ENCODE measurements around the gene ANKRD39.
"Not testable (repeated sequence)": the region's sequence is repeated elsewhere in the genome, so short reads cannot be mapped to it uniquely, and the experiment has no call there.

Gene ANKRD39

GRCh38 chr2:96857667-96858372 is at the start of gene ANKRD39:
Gene ANKRD39 (minus strand): TSS chr2:96858016. CDS start chr2:96857987, 29 bp downstream.
- peak; percentile 95 to 96 for DNase-seq (ENCODE audit: low read depth in 2 of 2)

- DNase-seq (ENCODE audit: low read depth in 2 of 2): peak; percentile 45 to 46
Measured at GRCh38 chr2:96906729-96907114, 48.9 kb upstream of the ANKRD39 start.

GRCh38 chr2:96903815-96904214 is 46.0 kb upstream of the ANKRD39 start:
- no peak for DNase-seq (ENCODE audit: low read depth in 2 of 2)

GRCh38 chr2:96903318-96903717 is 45.5 kb upstream of the ANKRD39 start:
- DNase-seq (ENCODE audit: low read depth in 2 of 2): no peak

- DNase-seq (ENCODE audit: low read depth in 2 of 2): no peak
Measured at GRCh38 chr2:96900237-96900636, 42.4 kb upstream of the ANKRD39 start.

GRCh38 chr2:96899413-96899741 is 41.6 kb upstream of the ANKRD39 start:
- DNase-seq (ENCODE audit: low read depth in 2 of 2): no peak

GRCh38 chr2:96898641-96899412 is 41.0 kb upstream of the ANKRD39 start:
- no peak for DNase-seq (ENCODE audit: low read depth in 2 of 2)

GRCh38 chr2:96898135-96898505 is 40.3 kb upstream of the ANKRD39 start:
- DNase-seq (ENCODE audit: low read depth in 2 of 2): no peak

GRCh38 chr2:96897491-96898134 is 39.8 kb upstream of the ANKRD39 start:
- no peak for DNase-seq (ENCODE audit: low read depth in 2 of 2)

- no peak for DNase-seq (ENCODE audit: low read depth in 2 of 2)
Measured at GRCh38 chr2:96895746-96896651, 38.2 kb upstream of the ANKRD39 start.

GRCh38 chr2:96895032-96895745 is 37.4 kb upstream of the ANKRD39 start:
- DNase-seq (ENCODE audit: low read depth in 2 of 2): no peak

- no peak for DNase-seq (ENCODE audit: low read depth in 2 of 2)
Measured at GRCh38 chr2:96894151-96894531, 36.3 kb upstream of the ANKRD39 start.

- no peak for DNase-seq (ENCODE audit: low read depth in 2 of 2)
Measured at GRCh38 chr2:96893289-96894150, 35.7 kb upstream of the ANKRD39 start.

- no peak for DNase-seq (ENCODE audit: low read depth in 2 of 2)
Measured at GRCh38 chr2:96891591-96892333, 33.9 kb upstream of the ANKRD39 start.

- no peak for DNase-seq (ENCODE audit: low read depth in 2 of 2)
Measured at GRCh38 chr2:96890726-96891385, 33.0 kb upstream of the ANKRD39 start.

- DNase-seq (ENCODE audit: low read depth in 2 of 2): no peak
Measured at GRCh38 chr2:96890252-96890651, 32.4 kb upstream of the ANKRD39 start.

GRCh38 chr2:96889502-96889901 is 31.7 kb upstream of the ANKRD39 start:
- DNase-seq (ENCODE audit: low read depth in 2 of 2): not testable (repeated sequence)

GRCh38 chr2:96888072-96889011 is 30.5 kb upstream of the ANKRD39 start:
- no peak for DNase-seq (ENCODE audit: low read depth in 2 of 2)

Measured in fibroblast of skin of left quadriceps (primary cell).